GM15510 (cell line): ENCODE results near the gene PDE4D.

Source experiments
- POLR2A ChIP-seq: IDR thresholded peaks from 3 replicates; pipeline ENCODE4 v1.6.1; 2011; ENCODE audit warnings: borderline replicate concordance; ENCODE audit not compliant: insufficient read length; ENCODE audit errors: extremely low read depth

Gene PDE4D

GRCh38 chr5:59661954-59662615 is 231.4 kb downstream of the PDE4D start:
- no peak for TF ChIP-seq POLR2A

DNA sequence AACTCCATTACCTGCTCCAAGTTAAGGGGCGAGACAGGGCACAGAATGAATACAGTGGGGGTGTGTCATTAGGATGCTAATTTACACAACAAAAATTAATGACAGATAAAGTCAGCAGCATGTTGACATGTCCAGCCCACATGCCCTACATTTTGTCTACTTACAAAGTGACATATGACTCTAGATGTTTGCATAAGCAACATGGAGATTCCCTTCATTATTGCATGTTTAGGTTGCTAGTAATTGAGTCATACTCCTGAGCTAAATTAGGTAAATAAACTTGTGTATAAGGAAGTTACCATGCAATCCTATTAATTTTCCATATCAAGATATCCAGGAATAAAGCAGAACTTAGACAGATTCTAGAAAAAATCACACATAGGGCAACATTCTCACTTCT is 232.2 kb downstream of the PDE4D start:
- no peak for TF ChIP-seq POLR2A

DNA sequence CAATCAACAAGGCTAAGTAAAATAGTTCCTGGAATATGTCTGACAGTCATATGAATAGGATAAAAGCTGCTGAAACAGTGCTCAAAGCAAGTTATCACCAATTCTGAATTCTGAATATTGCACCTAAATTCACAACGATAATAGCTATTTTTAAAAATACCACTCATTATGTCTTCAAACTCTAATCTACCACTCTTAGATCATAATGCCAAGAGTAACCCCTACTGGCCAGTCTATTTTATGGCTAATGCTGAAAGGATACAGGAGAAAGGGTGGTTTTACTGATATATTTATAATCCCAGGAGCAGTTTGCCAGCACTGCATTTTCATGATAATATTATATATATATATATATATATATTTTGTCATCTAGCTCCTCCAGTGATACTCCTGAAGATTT is 232.8 kb downstream of the PDE4D start:
- no peak for TF ChIP-seq POLR2A

GRCh38 chr5:59656351-59657254 is 236.9 kb downstream of the PDE4D start:
- TF ChIP-seq POLR2A = no peak

GRCh38 chr5:59655693-59656309 is 237.7 kb downstream of the PDE4D start:
- no peak for TF ChIP-seq POLR2A

- TF ChIP-seq POLR2A = no peak
These were observed 238.8 kb downstream of the PDE4D start for GRCh38 chr5:59654691-59655090.

GRCh38 chr5:59652449-59652848 is 241.1 kb downstream of the PDE4D start:
- TF ChIP-seq POLR2A = no peak

DNA sequence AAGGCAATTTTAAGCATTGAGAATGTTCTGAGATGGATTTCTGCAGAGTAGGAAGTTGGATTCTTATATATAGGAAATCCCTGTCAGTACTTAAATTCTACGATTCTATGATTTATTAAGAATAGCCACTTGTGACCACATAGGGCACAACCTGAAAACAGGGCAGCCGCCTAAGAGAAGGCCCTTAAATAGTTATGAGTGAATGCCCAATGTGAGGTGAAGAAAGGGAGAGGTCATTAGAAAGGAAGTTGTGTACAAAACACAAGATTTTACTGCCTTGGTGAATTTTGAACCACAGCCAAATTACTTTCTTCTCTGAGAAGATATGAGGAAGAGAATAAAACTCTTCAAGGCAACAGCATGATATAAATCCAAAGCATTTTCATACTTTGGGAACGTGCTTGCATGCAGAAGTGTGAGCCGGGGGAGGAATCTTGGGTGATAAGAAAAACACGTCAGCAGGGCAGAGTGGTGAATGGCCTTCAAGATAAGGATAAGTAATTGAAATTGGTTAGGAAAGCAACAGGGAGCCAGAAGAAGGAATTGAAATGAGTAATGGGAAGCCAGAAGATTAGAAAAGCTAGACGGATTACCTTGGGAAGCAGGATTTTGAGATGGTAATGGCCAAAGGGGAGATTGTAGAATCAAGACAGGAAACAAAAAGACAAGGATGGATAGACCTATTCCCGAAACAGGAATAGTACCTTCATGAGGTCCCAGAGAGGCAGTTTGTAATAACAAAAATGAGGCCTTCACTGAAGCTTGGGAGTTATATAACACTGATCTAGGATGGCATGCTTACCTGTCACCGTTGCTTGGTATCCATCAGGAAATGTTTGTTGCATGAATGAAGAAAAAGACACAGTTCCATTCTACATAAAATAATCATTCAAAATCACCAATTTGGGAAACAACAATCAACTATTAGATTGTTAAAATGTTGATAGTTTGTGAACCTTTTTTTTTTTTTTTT is 244.3 kb downstream of the PDE4D start:
- no peak for TF ChIP-seq POLR2A

GRCh38 chr5:59648038-59648831 is 245.3 kb downstream of the PDE4D start:
- TF ChIP-seq POLR2A = no peak

DNA sequence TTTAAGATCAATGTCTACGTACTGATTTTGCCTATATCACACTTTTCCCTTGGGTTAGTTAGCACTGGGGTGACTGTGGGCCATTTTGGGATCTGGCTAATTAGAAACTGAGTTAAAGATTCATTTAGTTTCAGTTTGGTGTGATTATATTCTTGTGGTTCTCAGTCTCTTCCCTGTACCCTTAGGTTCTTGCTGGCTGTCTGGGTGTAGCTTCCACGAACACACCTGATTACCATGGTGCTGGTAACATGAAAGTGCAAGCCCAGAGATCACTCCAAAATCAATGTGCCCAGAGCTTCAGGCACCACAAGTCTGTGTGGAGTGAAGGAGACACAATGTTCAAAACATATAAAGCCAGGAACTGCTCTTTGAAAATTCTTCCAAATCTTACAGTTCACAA is 248.1 kb downstream of the PDE4D start:
- TF ChIP-seq POLR2A = no peak

- TF ChIP-seq POLR2A = no peak
These were observed 253.1 kb downstream of the PDE4D start for GRCh38 chr5:59640411-59640810.

GRCh38 chr5:59637884-59638580 is 255.5 kb downstream of the PDE4D start:
- no peak for TF ChIP-seq POLR2A

DNA sequence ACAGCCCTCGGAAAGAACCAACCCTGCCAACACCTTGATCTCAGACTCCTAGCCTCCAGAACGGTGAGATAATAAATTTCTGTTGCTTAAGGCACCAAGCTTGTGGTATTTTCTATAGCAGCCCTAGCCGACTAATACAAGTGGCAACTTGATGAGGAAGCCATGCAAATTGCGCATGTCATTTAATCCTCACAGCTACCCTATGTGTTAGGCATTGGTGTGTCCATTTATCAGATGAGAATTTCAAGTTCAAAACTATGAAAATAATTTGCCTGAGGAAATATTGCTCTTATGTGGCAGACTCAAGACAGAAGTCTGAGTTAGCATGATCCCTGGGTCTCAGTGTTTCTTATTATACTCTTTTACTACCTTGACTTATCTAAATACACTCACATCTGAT is 264.0 kb downstream of the PDE4D start:
- no peak for TF ChIP-seq POLR2A
